ENCODE measurements around the gene SRSF8.

GRCh38 chr11:95072948-95073347 lies 6.2 kb downstream of the SRSF8 start:
- TF ChIP-seq CTCF (IDR thresholded peaks at IDR 0.05; ENCODE audit: low read depth, low read length, poor library complexity, severe bottlenecking): no peak
- TF ChIP-seq EZH2phosphoT487 (IDR thresholded peaks at IDR 0.05; ENCODE audit: borderline replicate concordance, low read length): no peak

Measured in DOHH2 (cell line).